ENCODE data around the gene ERFE. TPM values are rescaled to one million over a fixed set of nuclear protein-coding genes. Genes with fewer than 3 reads are reported as not detected.
A peak's percentile ranks its signal among the peaks of the same experiment; 100 is the strongest.

The ERFE gene
- total and polyA plus RNA-seq, 10 of the 15 experiments (the other 5 are each of a cell fraction or from before 2014, with no cell fraction given) = not detected

DNA sequence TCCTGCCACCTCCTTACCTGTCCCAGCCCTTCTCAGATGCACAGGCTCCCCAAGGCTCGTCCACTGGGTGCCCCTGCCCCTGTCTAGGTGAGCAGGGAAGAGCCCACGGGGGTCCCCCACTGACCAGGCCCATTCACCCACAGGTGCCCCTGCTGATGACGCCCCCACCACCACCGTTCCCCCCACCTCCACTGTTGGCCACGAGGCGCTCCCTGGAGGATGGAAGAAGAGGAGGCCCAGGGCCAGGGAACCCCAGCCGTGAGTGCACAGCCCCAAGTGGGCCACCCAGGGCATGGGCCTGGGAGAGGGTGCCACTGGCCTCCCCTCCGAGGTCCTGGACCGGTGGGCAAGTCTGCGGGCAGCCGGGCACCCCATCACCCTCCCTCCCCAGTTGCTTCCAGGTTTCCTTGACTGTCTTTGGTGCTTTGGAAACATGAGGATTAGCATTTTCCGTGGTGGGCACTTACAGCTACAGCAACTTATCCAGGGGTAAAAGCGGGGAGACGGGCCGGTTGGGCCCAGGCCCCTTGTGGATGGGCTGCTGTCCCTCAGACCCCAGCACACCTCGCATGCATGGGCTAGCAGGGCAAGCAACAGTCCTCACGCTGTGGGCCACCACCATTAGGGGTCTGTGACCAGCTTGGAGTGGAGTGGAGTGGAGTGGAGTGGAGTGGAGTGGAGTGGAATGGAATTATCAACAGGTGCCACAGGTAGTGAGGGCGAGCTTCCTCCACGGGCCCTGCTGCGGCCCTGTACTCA lies 33.5 kb upstream of the ERFE start:
- POLR2A ChIA-PET = no interaction called here
- H3K4me2 ChIP-seq (ENCODE audit: control insufficient read depth, insufficient read depth) = no peak overlapping the region
- 58% methylated on average over 19 of the region's 20 CpGs for WGBS (ENCODE audit: insufficient coverage, insufficient replicate concordance, low lambda C conversion rate, missing lambda C conversion rate)
- peak; percentile 8; the same call in 1 of the 3 replicates for ATAC-seq
- no peaks in the 10 kb centered on the region for H3K36me3 ChIP-seq (ENCODE audit: control insufficient read depth in 2 of 2, insufficient read depth in 2 of 2, low read length in 1 of 2)
- H3K9me3 ChIP-seq (replicated peaks; ENCODE audit: control insufficient read depth, insufficient read depth, low read length) = peaks cover 4% of the 10 kb centered on the region; the same call in 2 of the 3 replicates
- SMC1A ChIA-PET (ENCODE audit: uncharacterized antibody, unreplicated experiment) = interaction anchor here (1.0 kb wide), 1 partner anchor 16 kb away, joined by 4 read pairs; no protein-coding TSS in a partner anchor
- DNase-seq (ENCODE audit: low read depth, low spot score) = no peak
- no peak overlapping the region for H2AFZ ChIP-seq (ENCODE audit: control insufficient read depth, low read depth, low read length)
- intact Hi-C loops (cut with micrococcal nuclease; ENCODE audit: unreplicated experiment) (no loop called here), in situ Hi-C loops (cut with MboI) (no loop called here)
- RAD21 ChIA-PET (ENCODE audit: unreplicated experiment) = no interaction called here
- CTCF ChIA-PET = interaction anchor here (0.7 to 0.8 kb wide), 2 partner anchors 14 to 78 kb away, joined by 3 to 4 read pairs; partner anchors contain the start of gene ILKAP
- no peak overlapping the region for H3K9ac ChIP-seq (ENCODE audit: control insufficient read depth, insufficient read depth, low read length)
- no peaks in the 10 kb centered on the region for H3K79me2 ChIP-seq (ENCODE audit: control insufficient read depth, insufficient read depth, low read length)
- no peaks in the 10 kb centered on the region for H3K4me1 ChIP-seq (ENCODE audit: control insufficient read depth, insufficient read depth, low read length)
- FAIRE-seq = no peak
- no peaks in the 10 kb centered on the region for H4K20me1 ChIP-seq (ENCODE audit: control insufficient read depth, insufficient read depth)
- H3K4me3 ChIP-seq = no peak overlapping the region
- BruUV-seq (replicated peaks) = no TSS peak
- no peaks in the 10 kb centered on the region for H3K27me3 ChIP-seq (replicated peaks in 1 of 2; ENCODE audit: control insufficient read depth in 2 of 2, insufficient read depth in 2 of 2, low read length in 1 of 2)
- H3K27ac ChIP-seq (ENCODE audit: control insufficient read depth, insufficient read depth) = no peak overlapping the region
- no peak for TF ChIP-seq FOS (IDR thresholded peaks at IDR 0.05; ENCODE audit: borderline replicate concordance, extremely low read depth, insufficient read length)
- no peak for TF ChIP-seq HDGF (IDR thresholded peaks at IDR 0.05)
- TF ChIP-seq LARP7 (IDR thresholded peaks at IDR 0.05) = no peak
- TF ChIP-seq ZBTB11 (CRISPR knock-in tag; IDR thresholded peaks at IDR 0.05) = no peak
- TF ChIP-seq CBFB (IDR thresholded peaks at IDR 0.05; ENCODE audit: low read depth) = no peak
- no peak for TF ChIP-seq MEF2A (IDR thresholded peaks at IDR 0.05; ENCODE audit: insufficient read depth, low read depth, low read length)
- TF ChIP-seq IKZF1 (conservative IDR thresholded peaks at IDR 0.05) = no peak
- no peak for TF ChIP-seq PML (IDR thresholded peaks at IDR 0.05; ENCODE audit: low read length)
- TF ChIP-seq, protein P1, sequence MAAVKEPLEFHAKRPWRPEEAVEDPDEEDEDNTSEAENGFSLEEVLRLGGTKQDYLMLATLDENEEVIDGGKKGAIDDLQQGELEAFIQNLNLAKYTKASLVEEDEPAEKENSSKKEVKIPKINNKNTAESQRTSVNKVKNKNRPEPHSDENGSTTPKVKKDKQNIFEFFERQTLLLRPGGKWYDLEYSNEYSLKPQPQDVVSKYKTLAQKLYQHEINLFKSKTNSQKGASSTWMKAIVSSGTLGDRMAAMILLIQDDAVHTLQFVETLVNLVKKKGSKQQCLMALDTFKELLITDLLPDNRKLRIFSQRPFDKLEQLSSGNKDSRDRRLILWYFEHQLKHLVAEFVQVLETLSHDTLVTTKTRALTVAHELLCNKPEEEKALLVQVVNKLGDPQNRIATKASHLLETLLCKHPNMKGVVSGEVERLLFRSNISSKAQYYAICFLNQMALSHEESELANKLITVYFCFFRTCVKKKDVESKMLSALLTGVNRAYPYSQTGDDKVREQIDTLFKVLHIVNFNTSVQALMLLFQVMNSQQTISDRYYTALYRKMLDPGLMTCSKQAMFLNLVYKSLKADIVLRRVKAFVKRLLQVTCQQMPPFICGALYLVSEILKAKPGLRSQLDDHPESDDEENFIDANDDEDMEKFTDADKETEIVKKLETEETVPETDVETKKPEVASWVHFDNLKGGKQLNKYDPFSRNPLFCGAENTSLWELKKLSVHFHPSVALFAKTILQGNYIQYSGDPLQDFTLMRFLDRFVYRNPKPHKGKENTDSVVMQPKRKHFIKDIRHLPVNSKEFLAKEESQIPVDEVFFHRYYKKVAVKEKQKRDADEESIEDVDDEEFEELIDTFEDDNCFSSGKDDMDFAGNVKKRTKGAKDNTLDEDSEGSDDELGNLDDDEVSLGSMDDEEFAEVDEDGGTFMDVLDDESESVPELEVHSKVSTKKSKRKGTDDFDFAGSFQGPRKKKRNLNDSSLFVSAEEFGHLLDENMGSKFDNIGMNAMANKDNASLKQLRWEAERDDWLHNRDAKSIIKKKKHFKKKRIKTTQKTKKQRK (IDR thresholded peaks at IDR 0.05; ENCODE audit: low read depth, low read length) = no peak
- TF ChIP-seq CHD2 (IDR thresholded peaks at IDR 0.05; ENCODE audit: borderline replicate concordance, low read depth, low read length) = no peak
- no peak for TF ChIP-seq NFXL1 (IDR thresholded peaks at IDR 0.05; ENCODE audit: borderline replicate concordance)
- no peak for TF ChIP-seq HCFC1 (IDR thresholded peaks at IDR 0.05; ENCODE audit: low read length)
- no peak for TF ChIP-seq GABPA (IDR thresholded peaks at IDR 0.05; ENCODE audit: low read depth)
- no peak for TF ChIP-seq PAX8 (IDR thresholded peaks at IDR 0.05)

Data from GM12878 (cell line).